Measurements from ENCODE around the gene PCDHB16. TPM values are rescaled to one million over a fixed set of nuclear protein-coding genes. Genes with fewer than 3 reads are reported as not detected.
"Not testable (repeated sequence)": the region's sequence is repeated elsewhere in the genome, so short reads cannot be mapped to it uniquely, and the experiment has no call there.

PCDHB16 gene
- total RNA-seq, 2 experiments from 2014 or later = not detected

DNA sequence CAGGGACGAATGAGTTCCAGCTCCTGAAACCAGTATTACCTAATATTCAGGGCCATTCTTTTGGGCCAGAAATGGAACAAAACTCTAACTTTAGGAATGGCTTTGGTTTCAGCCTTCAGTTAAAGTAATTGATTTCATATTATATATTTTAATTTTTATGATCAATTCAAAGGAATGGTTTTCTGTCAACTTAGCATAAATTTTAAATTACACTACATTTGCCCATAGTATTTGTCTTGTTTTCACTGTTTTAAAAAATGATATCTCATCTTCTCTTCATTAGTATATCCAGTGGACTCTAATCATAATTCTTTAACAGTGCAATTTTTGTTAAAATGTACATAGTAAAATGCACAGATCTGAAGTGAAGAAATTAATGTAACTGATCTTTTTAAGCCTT is 1.9 kb upstream of the PCDHB16 start:
- peaks cover 4% of the 10 kb centered on the region for H3K9me3 Mint-ChIP-seq
- intact Hi-C loops (cut with micrococcal nuclease) = no loop called here
- no peak overlapping the region for H3K4me3 Mint-ChIP-seq
- POLR2A ChIA-PET = no interaction called here
- CTCF ChIA-PET = no interaction called here
- DNase-seq = no peak
- TF ChIP-seq CTCF (IDR thresholded peaks at IDR 0.05) = no peak
- peaks cover 31% of the 10 kb centered on the region for H3K27me3 Mint-ChIP-seq
- no peak overlapping the region for H3K27ac Mint-ChIP-seq
- H3K4me1 Mint-ChIP-seq (ENCODE audit: low read depth) = no peaks in the 10 kb centered on the region
- H3K36me3 Mint-ChIP-seq (ENCODE audit: low read depth) = peaks cover 5% of the 10 kb centered on the region
- ATAC-seq = no peak

GRCh38 chr5:141184117-141184855 is 2.1 kb downstream of the PCDHB16 start:
- POLR2A ChIA-PET; H3K4me1 Mint-ChIP-seq (ENCODE audit: low read depth); DNase-seq; H3K36me3 Mint-ChIP-seq (ENCODE audit: low read depth); CTCF ChIA-PET; ATAC-seq; intact Hi-C loops (cut with micrococcal nuclease); H3K27ac Mint-ChIP-seq; H3K4me3 Mint-ChIP-seq: not testable (repeated sequence)
- H3K9me3 Mint-ChIP-seq = peaks cover 14% of the 10 kb centered on the region
- H3K27me3 Mint-ChIP-seq = peaks cover 44% of the 10 kb centered on the region

DNA sequence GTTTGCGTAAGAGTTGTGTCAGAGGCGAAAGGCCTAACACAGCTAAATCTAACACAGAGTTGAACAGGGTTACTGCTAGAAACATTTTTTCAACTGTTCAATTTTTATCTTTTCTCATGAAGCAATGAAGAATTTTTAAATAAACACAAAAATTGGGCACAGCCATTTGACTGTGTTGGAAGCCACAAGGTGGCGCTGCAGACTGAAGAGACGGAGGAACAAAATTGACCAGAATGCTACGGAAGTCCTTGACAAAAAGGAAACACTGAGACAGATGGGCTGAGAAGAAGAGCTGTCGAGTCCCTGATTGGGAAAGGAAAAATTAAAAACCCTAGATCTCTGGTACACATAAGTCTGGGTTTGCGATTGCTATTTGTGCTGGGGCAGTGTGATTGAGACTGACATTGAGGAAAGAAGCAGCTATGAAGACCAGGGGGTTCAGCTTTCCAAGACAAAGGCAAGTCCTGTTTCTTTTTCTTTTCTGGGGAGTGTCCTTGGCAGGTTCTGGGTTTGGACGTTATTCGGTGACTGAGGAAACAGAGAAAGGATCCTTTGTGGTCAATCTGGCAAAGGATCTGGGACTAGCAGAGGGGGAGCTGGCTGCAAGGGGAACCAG is 4.8 kb downstream of the PCDHB16 start, which contains the start of gene PCDHB9:
TSS of gene PCDHB9 (plus strand) at position 265 of the 616 bp plus-strand sequence. CDS start at position 423, 158 bp downstream.
- Mint-ChIP-seq H3K36me3 (ENCODE audit: low read depth) (peaks cover 6% of the 10 kb centered on the region), H3K4me3 (peak within 1 kb of the TSS; percentile 6), H3K27me3 (peaks cover 42% of the 10 kb centered on the region), H3K9me3 (peaks cover 16% of the 10 kb centered on the region), H3K27ac (no peak within 1 kb of the TSS), H3K4me1 (ENCODE audit: low read depth) (peaks cover 4% of the 10 kb centered on the region)
- ChIA-PET POLR2A (no interaction called here), CTCF (interaction anchor here (0.5 to 2.0 kb wide), 18 partner anchors 10 to 376 kb away, joined by 3 to 12 read pairs (median 4); partner anchors contain the start of genes PCDHB11, PCDHB6, PCDHB8 and PCDHGA11)
- intact Hi-C loops (cut with micrococcal nuclease) = no loop called here
- ATAC-seq (no peak), DNase-seq (peak; percentile 59)
- TF ChIP-seq CTCF (IDR thresholded peaks at IDR 0.05) = peak; percentile 56

DNA sequence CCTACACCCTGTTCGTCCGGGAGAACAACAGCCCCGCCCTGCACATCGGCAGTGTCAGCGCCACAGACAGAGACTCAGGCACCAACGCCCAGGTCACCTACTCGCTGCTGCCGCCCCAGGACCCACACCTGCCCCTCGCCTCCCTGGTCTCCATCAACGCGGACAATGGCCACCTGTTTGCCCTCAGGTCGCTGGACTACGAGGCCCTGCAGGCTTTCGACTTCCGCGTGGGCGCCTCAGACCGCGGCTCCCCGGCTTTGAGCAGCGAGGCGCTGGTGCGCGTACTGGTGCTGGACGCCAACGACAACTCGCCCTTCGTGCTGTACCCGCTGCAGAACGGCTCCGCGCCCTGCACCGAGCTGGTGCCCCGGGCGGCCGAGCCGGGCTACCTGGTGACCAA is 6.5 kb downstream of the PCDHB16 start:
- POLR2A ChIA-PET; H3K27ac Mint-ChIP-seq; H3K36me3 Mint-ChIP-seq (ENCODE audit: low read depth); ATAC-seq; DNase-seq; intact Hi-C loops (cut with micrococcal nuclease); CTCF ChIA-PET; H3K4me1 Mint-ChIP-seq (ENCODE audit: low read depth); H3K4me3 Mint-ChIP-seq: not testable (repeated sequence)
- peaks cover 40% of the 10 kb centered on the region for H3K27me3 Mint-ChIP-seq
- peaks cover 18% of the 10 kb centered on the region for H3K9me3 Mint-ChIP-seq

GRCh38 chr5:141189131-141189530 is 6.9 kb downstream of the PCDHB16 start:
- H3K36me3 Mint-ChIP-seq (ENCODE audit: low read depth); H3K4me1 Mint-ChIP-seq (ENCODE audit: low read depth); ATAC-seq; CTCF ChIA-PET; POLR2A ChIA-PET; DNase-seq; H3K4me3 Mint-ChIP-seq; intact Hi-C loops (cut with micrococcal nuclease); H3K27ac Mint-ChIP-seq: not testable (repeated sequence)
- peaks cover 40% of the 10 kb centered on the region for H3K27me3 Mint-ChIP-seq
- H3K9me3 Mint-ChIP-seq = peaks cover 19% of the 10 kb centered on the region

DNA sequence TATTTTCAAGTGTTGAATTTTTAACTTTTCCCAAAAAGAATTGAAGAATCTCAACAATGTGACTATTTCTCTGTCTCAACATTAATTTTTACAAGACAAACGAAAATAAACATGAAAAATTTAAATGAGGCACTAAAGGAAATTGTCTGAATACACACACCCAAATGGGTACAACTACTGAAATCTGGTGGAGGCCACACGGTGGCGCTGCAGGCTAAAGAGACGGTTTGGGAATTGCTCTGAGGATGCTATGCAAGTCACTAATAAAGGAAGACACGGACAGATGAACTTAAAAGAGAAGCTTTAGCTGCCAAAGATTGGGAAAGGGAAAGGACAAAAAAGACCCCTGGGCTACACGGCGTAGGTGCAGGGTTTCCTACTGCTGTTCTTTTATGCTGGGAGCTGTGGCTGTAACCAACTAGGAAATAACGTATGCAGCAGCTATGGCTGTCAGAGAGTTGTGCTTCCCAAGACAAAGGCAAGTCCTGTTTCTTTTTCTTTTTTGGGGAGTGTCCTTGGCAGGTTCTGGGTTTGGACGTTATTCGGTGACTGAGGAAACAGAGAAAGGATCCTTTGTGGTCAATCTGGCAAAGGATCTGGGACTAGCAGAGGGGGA is 10.0 kb downstream of the PCDHB16 start, which contains the start of gene PCDHB10:
TSS of gene PCDHB10 (plus strand) at position 244 of the 616 bp plus-strand sequence. CDS start at position 444, 200 bp downstream.
- TF ChIP-seq CTCF (IDR thresholded peaks at IDR 0.05) = peak; percentile 60

GRCh38 chr5:141194332-141194731 is 12.1 kb downstream of the PCDHB16 start:
- DNase-seq; ATAC-seq; H3K27ac Mint-ChIP-seq; intact Hi-C loops (cut with micrococcal nuclease); H3K36me3 Mint-ChIP-seq (ENCODE audit: low read depth); H3K4me3 Mint-ChIP-seq; H3K4me1 Mint-ChIP-seq (ENCODE audit: low read depth); POLR2A ChIA-PET; CTCF ChIA-PET: not testable (repeated sequence)
- Mint-ChIP-seq H3K27me3 (peaks cover 21% of the 10 kb centered on the region), H3K9me3 (peaks cover 25% of the 10 kb centered on the region)

More for the DNA sequence above, 10.0 kb downstream of the PCDHB16 start, which contains the start of gene PCDHB10:
- ChIA-PET POLR2A (no interaction called here), CTCF (interaction anchor here (0.9 to 2.1 kb wide), 8 partner anchors 10 to 366 kb away, joined by 3 to 8 read pairs (median 4); partner anchors contain the start of gene PCDHB16)
- H3K27me3 Mint-ChIP-seq = peaks cover 29% of the 10 kb centered on the region
- H3K9me3 Mint-ChIP-seq = peaks cover 23% of the 10 kb centered on the region
- no peak within 1 kb of the TSS for H3K4me3 Mint-ChIP-seq
- ATAC-seq = no peak
- peaks cover under 1% of the 10 kb centered on the region for H3K4me1 Mint-ChIP-seq (ENCODE audit: low read depth)
- DNase-seq = peak; percentile 63
- peaks cover 6% of the 10 kb centered on the region for H3K36me3 Mint-ChIP-seq (ENCODE audit: low read depth)
- intact Hi-C loops (cut with micrococcal nuclease) = no loop called here
- no peak within 1 kb of the TSS for H3K27ac Mint-ChIP-seq
